Urothelium cell line (cell line): ENCODE results near the gene VSX1.
A peak's percentile ranks its signal among the peaks of the same experiment; 100 is the strongest.

Experiments
- DNase-seq: peaks from one replicate; pipeline ENCODE4 v3.0.0; 2011; ENCODE audit warnings: low spot score, mixed read lengths
- FAIRE-seq: peaks from 2 replicates; lab custom pipeline; 2011; peaks lifted over from hg19 to GRCh38; lab: Jason Lieb, UNC

VSX1 gene

GRCh38 chr20:25067102-25067987 is 14.6 kb downstream of the VSX1 start:
- FAIRE-seq (peak; percentile 99), DNase-seq (no peak)

GRCh38 chr20:25066386-25066785 is 15.6 kb downstream of the VSX1 start:
- FAIRE-seq = no peak

GRCh38 chr20:25065625-25066338 is 16.2 kb downstream of the VSX1 start:
- DNase-seq (peak; percentile 57), FAIRE-seq (no peak)

More at GRCh38 chr20:25066386-25066785, 15.6 kb downstream of the VSX1 start:
- no peak for DNase-seq

- DNase-seq = no peak
- no peak for FAIRE-seq
Measured at GRCh38 chr20:25065072-25065624, 16.8 kb downstream of the VSX1 start.

- no peak for DNase-seq
Measured at GRCh38 chr20:25064561-25065071, 17.3 kb downstream of the VSX1 start.

GRCh38 chr20:25063981-25064380 is 18.0 kb downstream of the VSX1 start:
- DNase-seq = no peak
- no peak for FAIRE-seq

More at GRCh38 chr20:25064561-25065071, 17.3 kb downstream of the VSX1 start:
- FAIRE-seq = no peak

GRCh38 chr20:25063546-25063945 is 18.4 kb downstream of the VSX1 start:
- DNase-seq = no peak
- FAIRE-seq = no peak

GRCh38 chr20:25062841-25063240 is 19.1 kb downstream of the VSX1 start:
- FAIRE-seq (no peak), DNase-seq (no peak)

GRCh38 chr20:25061821-25062530 is 20.0 kb downstream of the VSX1 start:
- DNase-seq (no peak), FAIRE-seq (no peak)

- DNase-seq (no peak), FAIRE-seq (no peak)
Measured at GRCh38 chr20:25061103-25061799, 20.7 kb downstream of the VSX1 start.

- no peak for FAIRE-seq
- no peak for DNase-seq
Measured at GRCh38 chr20:25059866-25060465, 22.0 kb downstream of the VSX1 start.

- no peak for FAIRE-seq
Measured at GRCh38 chr20:25058847-25059810, 22.8 kb downstream of the VSX1 start.

GRCh38 chr20:25058051-25058846 is 23.7 kb downstream of the VSX1 start, which contains the start of gene ACSS1:
Gene ACSS1 (minus strand): TSS chr20:25058139. CDS start chr20:25058102, 37 bp downstream.
- no peak for DNase-seq
- FAIRE-seq = no peak

More at GRCh38 chr20:25058847-25059810, 22.8 kb downstream of the VSX1 start:
- DNase-seq = no peak

- DNase-seq (no peak), FAIRE-seq (no peak)
Measured at GRCh38 chr20:25057234-25058050, 24.5 kb downstream of the VSX1 start.

- no peak for FAIRE-seq
- no peak for DNase-seq
Measured at GRCh38 chr20:25056690-25057233, 25.2 kb downstream of the VSX1 start.

GRCh38 chr20:25055711-25056495 is 26.0 kb downstream of the VSX1 start:
- DNase-seq (no peak), FAIRE-seq (no peak)
